ENCODE measurements around the gene AIFM3. TPM values are rescaled to one million over a fixed set of nuclear protein-coding genes. Genes with fewer than 3 reads are reported as not detected.

The AIFM3 gene
- polyA plus RNA-seq, 1 donor from 2014 or later = 1.1 TPM

- H3F3A ChIP-seq (ENCODE audit: insufficient read depth, low read length, poor library complexity, severe bottlenecking) = no peaks in the 10 kb centered on the region
- H3K9me2 ChIP-seq (ENCODE audit: insufficient read depth, low read length) = no peaks in the 10 kb centered on the region
- no peaks in the 10 kb centered on the region for H4K20me1 ChIP-seq (ENCODE audit: insufficient read depth)
- TF ChIP-seq RAD21 (conservative IDR thresholded peaks at IDR 0.05) (no peak), TAF1 (IDR thresholded peaks at IDR 0.05; ENCODE audit: low read depth) (no peak), EZH2 (IDR thresholded peaks at IDR 0.05; ENCODE audit: borderline replicate concordance, insufficient read depth, low read length, poor library complexity, severe bottlenecking) (no peak), MXI1 (conservative IDR thresholded peaks at IDR 0.05; ENCODE audit: poor library complexity, severe bottlenecking) (no peak), POLR2AphosphoS5 (IDR thresholded peaks at IDR 0.05) (no peak), CTCF (IDR thresholded peaks at IDR 0.05; ENCODE audit: poor library complexity, severe bottlenecking) (no peak), EP300 (conservative IDR thresholded peaks at IDR 0.05; ENCODE audit: poor library complexity, severe bottlenecking) (no peak), SMC3 (conservative IDR thresholded peaks at IDR 0.05; ENCODE audit: poor library complexity) (no peak), REST (IDR thresholded peaks at IDR 0.05; ENCODE audit: borderline replicate concordance) (no peak)
- H3K4me2 ChIP-seq (ENCODE audit: low read length) = no peak overlapping the region
- no peak overlapping the region for H3K27ac ChIP-seq (ENCODE audit: low read length)
- no peaks in the 10 kb centered on the region for H3K79me2 ChIP-seq (replicated peaks; ENCODE audit: insufficient read depth, low read length)
- no peaks in the 10 kb centered on the region for H3K9me3 ChIP-seq (ENCODE audit: low read length)
- no peak overlapping the region for H2AFZ ChIP-seq (ENCODE audit: low read depth, low read length)
- H3K9ac ChIP-seq (ENCODE audit: low read length) = no peak overlapping the region
- H3K27me3 ChIP-seq (ENCODE audit: insufficient read depth, low read depth, low read length) = peaks cover 3% of the 10 kb centered on the region
- no peaks in the 10 kb centered on the region for H3K36me3 ChIP-seq (ENCODE audit: insufficient read depth, low read length)
- no peak overlapping the region for H3K4me3 ChIP-seq (ENCODE audit: low read length)
These were observed 60.0 kb downstream of the AIFM3 start for GRCh38 chr22:21026783-21027692.

GRCh38 chr22:21028277-21029251, 61.5 kb downstream of the AIFM3 start:
- Histone ChIP-seq H3K4me3 (ENCODE audit: low read length) (no peak overlapping the region), H3K4me2 (ENCODE audit: low read length) (no peak overlapping the region), H3F3A (ENCODE audit: insufficient read depth, low read length, poor library complexity, severe bottlenecking) (no peaks in the 10 kb centered on the region), H3K9me3 (ENCODE audit: low read length) (no peaks in the 10 kb centered on the region), H3K27ac (ENCODE audit: low read length) (no peak overlapping the region), H2AFZ (ENCODE audit: low read depth, low read length) (no peak overlapping the region), H3K36me3 (ENCODE audit: insufficient read depth, low read length) (no peaks in the 10 kb centered on the region), H4K20me1 (ENCODE audit: insufficient read depth) (no peaks in the 10 kb centered on the region), H3K27me3 (ENCODE audit: insufficient read depth, low read depth, low read length) (peaks cover 4% of the 10 kb centered on the region), H3K9ac (ENCODE audit: low read length) (no peak overlapping the region), H3K79me2 (replicated peaks; ENCODE audit: insufficient read depth, low read length) (no peaks in the 10 kb centered on the region), H3K9me2 (ENCODE audit: insufficient read depth, low read length) (no peaks in the 10 kb centered on the region)
- TF ChIP-seq SMC3 (conservative IDR thresholded peaks at IDR 0.05; ENCODE audit: poor library complexity) (no peak), TAF1 (IDR thresholded peaks at IDR 0.05; ENCODE audit: low read depth) (no peak), RAD21 (conservative IDR thresholded peaks at IDR 0.05) (no peak), MXI1 (conservative IDR thresholded peaks at IDR 0.05; ENCODE audit: poor library complexity, severe bottlenecking) (no peak), REST (IDR thresholded peaks at IDR 0.05; ENCODE audit: borderline replicate concordance) (no peak), EP300 (conservative IDR thresholded peaks at IDR 0.05; ENCODE audit: poor library complexity, severe bottlenecking) (no peak), POLR2AphosphoS5 (IDR thresholded peaks at IDR 0.05) (no peak)

Measured in neural cell (in vitro differentiated cells).